Measurements from ENCODE around the gene MIPEP.

DNA sequence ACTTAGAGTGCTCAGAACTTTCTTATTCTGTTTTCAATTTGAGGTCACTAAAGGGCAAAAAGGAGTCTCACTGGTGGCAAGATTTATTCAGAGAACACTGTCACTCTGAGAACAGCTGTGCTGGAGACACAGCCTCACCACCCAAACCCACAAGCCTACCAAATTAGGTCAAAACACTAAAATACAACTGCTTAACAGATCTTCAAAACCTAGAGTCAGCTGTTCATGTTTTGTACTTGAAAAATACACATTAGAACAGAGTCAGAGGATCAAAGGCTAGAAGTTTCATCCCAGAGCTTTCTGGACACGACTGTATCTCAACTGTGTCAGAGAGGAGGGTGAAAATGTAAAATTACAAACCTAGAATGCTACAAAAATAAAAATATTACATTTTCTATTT is 89.3 kb downstream of the MIPEP start:
- no peak for TF ChIP-seq POLR2A (IDR thresholded peaks at IDR 0.05; ENCODE audit: extremely low read depth, insufficient read length)
- TF ChIP-seq, protein P1, sequence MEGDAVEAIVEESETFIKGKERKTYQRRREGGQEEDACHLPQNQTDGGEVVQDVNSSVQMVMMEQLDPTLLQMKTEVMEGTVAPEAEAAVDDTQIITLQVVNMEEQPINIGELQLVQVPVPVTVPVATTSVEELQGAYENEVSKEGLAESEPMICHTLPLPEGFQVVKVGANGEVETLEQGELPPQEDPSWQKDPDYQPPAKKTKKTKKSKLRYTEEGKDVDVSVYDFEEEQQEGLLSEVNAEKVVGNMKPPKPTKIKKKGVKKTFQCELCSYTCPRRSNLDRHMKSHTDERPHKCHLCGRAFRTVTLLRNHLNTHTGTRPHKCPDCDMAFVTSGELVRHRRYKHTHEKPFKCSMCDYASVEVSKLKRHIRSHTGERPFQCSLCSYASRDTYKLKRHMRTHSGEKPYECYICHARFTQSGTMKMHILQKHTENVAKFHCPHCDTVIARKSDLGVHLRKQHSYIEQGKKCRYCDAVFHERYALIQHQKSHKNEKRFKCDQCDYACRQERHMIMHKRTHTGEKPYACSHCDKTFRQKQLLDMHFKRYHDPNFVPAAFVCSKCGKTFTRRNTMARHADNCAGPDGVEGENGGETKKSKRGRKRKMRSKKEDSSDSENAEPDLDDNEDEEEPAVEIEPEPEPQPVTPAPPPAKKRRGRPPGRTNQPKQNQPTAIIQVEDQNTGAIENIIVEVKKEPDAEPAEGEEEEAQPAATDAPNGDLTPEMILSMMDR (IDR thresholded peaks at IDR 0.05; ENCODE audit: low read depth, low read length): no peak
